ENCODE data around the gene PRRG4. TPM values are rescaled to one million over a fixed set of nuclear protein-coding genes. Genes with fewer than 3 reads are reported as not detected.
A peak's percentile ranks its signal among the peaks of the same experiment; 100 is the strongest.
"Not testable (repeated sequence)": the region's sequence is repeated elsewhere in the genome, so short reads cannot be mapped to it uniquely, and the experiment has no call there.

The PRRG4 gene
- total RNA-seq: 5.8 TPM

GRCh38 chr11:32829680-32830412 is at the start of gene PRRG4:
TSS of gene PRRG4 (plus strand) at chr11:32829927. CDS start at chr11:32830530, 603 bp downstream.
- peak; percentile 53 for DNase-seq

GRCh38 chr11:32780839-32781238 is 48.9 kb upstream of the PRRG4 start:
- DNase-seq: not testable (repeated sequence)

GRCh38 chr11:32781721-32782120 is 48.0 kb upstream of the PRRG4 start:
- DNase-seq: no peak

GRCh38 chr11:32785262-32785661 is 44.5 kb upstream of the PRRG4 start:
- no peak for DNase-seq

GRCh38 chr11:32786811-32787210 is 42.9 kb upstream of the PRRG4 start:
- DNase-seq: no peak

GRCh38 chr11:32790916-32791315 is 38.8 kb upstream of the PRRG4 start:
- DNase-seq: no peak

- no peak for DNase-seq
Measured at GRCh38 chr11:32792111-32792947, 37.4 kb upstream of the PRRG4 start.

GRCh38 chr11:32792948-32793475 is 36.7 kb upstream of the PRRG4 start:
- peak; percentile 80 for DNase-seq

GRCh38 chr11:32794439-32794838 is 35.3 kb upstream of the PRRG4 start, which contains the start of gene CCDC73:
TSS of gene CCDC73 (minus strand) at chr11:32794662. CDS start at chr11:32760243, 34,419 bp downstream.
- DNase-seq: no peak

GRCh38 chr11:32796425-32796824 is 33.3 kb upstream of the PRRG4 start:
- DNase-seq: no peak

GRCh38 chr11:32809313-32809712 is 20.4 kb upstream of the PRRG4 start:
- DNase-seq: peak; percentile 84

- DNase-seq: no peak
Measured at GRCh38 chr11:32817181-32817851, 12.4 kb upstream of the PRRG4 start.

- no peak for DNase-seq
Measured at GRCh38 chr11:32817852-32818183, 11.9 kb upstream of the PRRG4 start.

GRCh38 chr11:32819187-32819586 is 10.5 kb upstream of the PRRG4 start:
- DNase-seq: no peak

- DNase-seq: no peak
Measured at GRCh38 chr11:32820497-32820896, 9.2 kb upstream of the PRRG4 start.

- no peak for DNase-seq
Measured at GRCh38 chr11:32821517-32821916, 8.2 kb upstream of the PRRG4 start.

- no peak for DNase-seq
Measured at GRCh38 chr11:32821917-32822560, 7.7 kb upstream of the PRRG4 start.

GRCh38 chr11:32823617-32824016 is 6.1 kb upstream of the PRRG4 start:
- DNase-seq: not testable (repeated sequence)

GRCh38 chr11:32826113-32826512 is 3.6 kb upstream of the PRRG4 start:
- no peak for DNase-seq

- no peak for DNase-seq
Measured at GRCh38 chr11:32827276-32827675, 2.5 kb upstream of the PRRG4 start.

- no peak for DNase-seq
Measured at GRCh38 chr11:32829157-32829679, 509 bp upstream of the PRRG4 start.

GRCh38 chr11:32830413-32830738 is 649 bp downstream of the PRRG4 start:
- DNase-seq: no peak
